HG03103 (cell line): ENCODE data around the gene DYRK2.

Experiments
- ATAC-seq: cut with Tn5 transposase; IDR thresholded peaks from one replicate; pipeline ENCODE4 v1.9.1; 2021; ENCODE audit warnings: low read depth; ENCODE audit not compliant: unreplicated experiment

The DYRK2 gene

DNA sequence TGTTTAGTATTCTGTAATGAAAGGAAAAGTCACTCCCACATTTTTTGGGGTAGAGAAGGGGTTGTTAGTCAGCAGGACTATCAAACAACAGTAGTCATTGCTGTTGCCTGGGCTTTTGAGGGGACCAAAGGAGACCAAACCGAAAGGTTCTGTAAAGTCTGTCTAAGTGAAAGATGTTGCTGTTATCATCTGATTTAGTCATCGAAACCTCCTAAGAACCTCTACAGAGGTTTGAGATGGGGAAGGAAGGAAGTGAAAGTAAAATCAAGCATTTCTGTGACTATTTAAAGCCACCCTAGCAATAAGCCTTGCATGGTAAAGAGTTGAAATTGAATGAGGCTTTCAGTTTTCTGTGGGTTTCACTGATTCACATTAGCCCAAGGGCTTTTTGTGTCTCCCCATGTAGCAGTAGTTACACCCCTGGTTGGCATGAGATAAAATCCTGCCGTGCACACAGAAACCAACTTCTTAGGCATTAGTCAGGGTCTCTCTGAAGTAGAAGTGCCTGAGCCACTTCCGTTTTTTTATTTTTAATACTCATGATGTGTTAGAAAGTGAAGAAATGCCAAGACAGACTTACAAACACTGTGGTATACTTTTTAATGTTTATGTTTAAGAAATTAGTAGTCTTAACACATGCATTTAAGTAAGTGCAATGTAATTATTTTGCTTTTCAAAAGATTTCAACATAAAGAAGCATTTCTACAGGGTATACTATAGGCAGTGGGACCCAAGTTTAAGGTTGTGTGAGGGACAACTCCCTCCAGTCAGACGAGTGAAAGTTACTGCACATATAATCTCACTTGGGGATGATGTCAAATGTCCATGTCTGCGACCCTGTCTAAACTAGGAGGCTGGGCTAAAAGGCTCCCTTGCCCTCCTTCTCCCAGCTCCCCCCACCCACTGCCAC is 50.4 kb downstream of the DYRK2 start:
- ATAC-seq: peak; percentile 93

DNA sequence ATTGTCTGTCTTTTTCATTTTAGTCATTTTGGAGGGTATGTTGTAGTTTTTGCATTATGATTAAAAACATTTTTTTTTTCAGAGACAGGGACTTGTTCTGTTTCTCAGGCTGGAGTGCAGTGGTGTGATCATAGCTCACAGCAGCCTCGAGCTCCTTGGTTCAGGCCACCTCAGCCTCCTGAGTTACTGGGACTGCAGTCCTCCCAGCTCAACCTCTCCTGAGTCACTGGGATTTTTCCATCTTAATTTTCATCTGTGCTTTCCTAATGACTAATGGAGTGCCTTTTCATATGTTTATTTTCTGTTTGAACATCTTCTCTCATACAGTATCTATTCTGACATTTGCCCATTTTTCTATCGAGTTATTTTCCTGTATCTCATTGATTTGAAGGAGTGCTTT is 52.6 kb downstream of the DYRK2 start:
- ATAC-seq: no peak

DNA sequence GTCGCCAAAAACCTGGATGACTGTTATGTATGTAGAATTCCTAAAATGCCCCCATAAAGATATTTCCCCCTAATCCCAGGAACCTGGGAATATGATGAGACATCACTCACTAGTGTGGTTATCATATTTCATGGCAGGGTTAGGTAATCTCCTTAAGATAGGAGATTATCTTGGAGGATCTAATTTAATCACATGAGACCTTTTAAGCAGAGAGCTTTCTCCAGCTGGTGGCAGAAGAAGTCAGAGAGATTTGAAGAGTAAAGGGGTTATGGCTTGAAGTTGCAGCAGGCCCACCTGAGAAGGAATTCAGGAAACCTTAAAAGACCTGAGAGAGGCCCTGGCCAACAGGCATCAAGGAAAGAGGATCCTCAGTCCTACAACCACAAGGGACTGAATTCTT is 53.6 kb downstream of the DYRK2 start:
- no peak for ATAC-seq

DNA sequence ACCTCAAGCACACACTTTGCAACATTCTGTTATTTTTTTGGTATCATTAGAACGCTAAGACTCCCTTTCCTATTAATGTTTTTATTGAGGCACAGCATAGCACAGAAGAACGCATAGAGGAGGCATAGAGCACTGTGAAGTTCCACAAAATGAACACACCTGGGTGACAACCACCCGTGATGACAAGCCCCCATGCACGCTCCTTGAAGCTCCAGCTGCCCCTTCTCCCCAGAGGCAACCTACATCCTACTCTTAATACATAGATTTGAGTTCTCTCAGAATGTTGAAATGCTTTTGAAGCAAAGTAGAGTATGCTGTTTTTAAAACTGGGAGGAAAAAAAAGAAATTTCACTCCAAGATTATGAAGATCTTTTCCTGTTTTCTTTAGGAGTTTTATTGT is 55.5 kb downstream of the DYRK2 start:
- no peak for ATAC-seq

DNA sequence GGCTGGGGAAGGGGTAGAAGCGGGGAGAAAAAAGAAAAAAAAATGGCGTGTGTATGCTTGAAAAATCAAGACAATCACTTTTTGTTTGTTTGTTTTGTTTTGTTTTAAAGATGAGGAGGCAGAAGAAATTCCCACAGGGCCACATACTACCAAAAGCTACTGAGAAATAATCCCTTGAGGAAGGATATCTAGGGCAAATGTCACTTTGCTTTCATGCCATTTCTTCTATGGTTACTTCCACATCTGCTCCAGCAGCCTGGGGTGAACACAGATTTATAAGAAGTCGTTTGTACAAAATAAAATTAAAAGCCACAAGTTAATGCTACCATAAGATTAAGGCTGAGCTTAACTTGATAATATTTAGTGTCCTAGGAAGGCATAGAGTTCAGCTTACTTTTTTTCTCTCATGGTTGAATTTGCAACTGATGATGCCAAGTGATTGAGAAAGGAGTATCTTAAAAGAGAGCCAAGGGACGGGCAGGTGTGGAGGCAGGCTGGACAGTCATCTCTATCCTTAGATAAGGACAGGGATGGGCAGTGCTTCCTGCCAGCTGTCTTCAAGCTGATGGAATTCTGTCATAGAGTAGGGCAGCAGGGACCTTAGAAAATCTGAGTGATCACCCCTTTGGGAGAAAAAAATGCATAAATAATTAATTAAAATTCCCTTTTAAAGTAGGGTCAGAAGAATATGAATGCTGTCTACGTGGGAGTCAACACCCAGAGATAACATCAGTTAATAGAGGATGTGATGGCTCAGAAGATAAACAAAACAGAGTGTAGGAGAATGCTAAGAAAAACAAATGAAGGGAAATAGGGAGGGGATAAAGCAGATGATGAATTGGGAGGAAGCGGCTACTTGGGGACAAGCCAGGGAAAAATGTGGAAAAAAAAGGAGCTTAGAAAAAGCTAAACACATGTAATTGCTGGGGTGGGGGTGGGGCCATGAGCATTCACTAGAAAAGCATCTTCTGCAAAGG is 57.1 kb downstream of the DYRK2 start:
- ATAC-seq: no peak

DNA sequence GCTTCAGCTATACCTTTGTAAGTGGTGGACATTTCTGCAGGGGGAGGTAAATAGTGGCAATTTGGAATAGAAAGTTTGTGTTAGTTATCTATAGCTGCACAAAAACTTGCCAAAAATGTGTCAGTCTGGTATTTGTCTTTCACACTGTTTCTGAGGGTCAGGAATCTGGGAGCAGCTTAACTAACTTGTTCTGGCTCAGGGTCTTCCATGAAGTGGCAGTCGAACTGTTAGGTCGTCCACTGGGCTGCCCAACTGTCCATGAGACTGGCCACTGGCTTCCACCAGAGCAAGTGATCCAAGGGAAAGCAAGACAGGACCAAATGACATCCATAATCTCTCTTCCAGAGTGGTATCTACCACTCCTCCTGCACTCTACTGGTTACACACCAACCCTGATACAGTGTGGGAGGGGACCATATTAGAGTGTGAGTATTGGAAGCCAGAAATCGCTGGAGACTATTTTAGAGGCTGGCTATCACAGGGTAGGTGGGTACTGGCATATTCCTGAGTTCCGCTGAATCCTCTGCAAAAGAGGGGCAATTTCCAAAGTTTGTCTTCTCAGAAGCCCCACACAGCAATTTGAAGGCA is 60.9 kb downstream of the DYRK2 start:
- ATAC-seq: no peak

DNA sequence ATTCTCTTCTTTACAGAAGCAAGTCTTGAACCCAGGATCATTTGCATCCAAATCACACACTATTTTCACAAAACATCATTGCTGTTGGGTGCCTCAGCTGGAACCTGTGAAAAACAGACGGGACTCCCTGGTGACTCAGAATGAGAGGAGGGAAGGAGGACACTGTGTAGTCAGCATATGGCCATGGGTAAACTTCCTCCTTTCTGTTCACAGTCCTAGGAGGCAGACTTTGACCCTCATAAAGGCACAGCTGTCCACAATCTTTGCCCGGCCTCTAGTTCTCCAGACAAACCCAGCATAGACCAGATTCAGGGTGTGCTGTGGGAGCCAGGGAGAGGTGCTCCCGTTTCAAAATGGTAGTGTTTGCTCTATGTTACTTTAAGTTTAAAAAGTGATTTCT is 62.0 kb downstream of the DYRK2 start:
- peak; percentile 88 for ATAC-seq

DNA sequence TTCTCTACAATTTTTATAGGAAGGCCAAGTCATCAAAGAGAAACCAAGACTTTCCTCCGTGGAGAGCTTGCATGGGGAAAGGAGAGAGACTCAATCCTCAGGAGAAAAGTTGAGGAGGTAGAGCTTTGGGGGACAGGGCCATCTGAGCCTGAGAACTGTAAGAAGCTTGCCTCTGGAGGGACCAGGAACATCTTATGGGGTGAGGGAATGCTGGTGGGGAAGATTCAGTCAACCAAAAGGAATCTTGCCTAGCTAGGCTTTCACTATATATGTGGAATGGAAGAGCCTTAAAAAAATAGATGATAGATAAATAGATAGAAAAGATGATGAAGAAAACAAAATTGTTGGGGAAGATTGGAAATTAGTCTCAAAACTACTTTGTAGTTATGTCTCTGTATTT is 63.5 kb downstream of the DYRK2 start:
- ATAC-seq: no peak

DNA sequence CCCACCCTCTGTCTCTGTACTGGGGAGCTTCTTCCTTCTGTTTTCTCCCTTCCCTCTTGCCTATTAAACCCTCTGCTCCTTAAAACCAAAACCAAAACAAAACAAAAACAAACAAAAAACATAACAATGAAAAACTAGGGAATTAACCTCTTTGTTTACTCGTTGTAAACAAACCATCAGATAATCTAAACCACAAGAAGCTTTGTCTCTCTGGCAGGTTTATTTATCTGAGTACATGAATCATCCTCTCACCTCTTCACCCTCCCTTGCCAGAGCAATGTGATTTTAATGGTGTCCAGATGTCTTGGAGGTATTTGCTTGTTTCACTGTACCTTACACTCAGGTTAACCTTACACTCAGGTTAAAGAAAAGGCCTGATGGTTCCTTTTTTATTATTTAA is 66.1 kb downstream of the DYRK2 start:
- no peak for ATAC-seq
